Measurements from ENCODE around the gene ATXN1. TPM values are rescaled to one million over a fixed set of nuclear protein-coding genes. Genes with fewer than 3 reads are reported as not detected.

The ATXN1 gene
- total RNA-seq, 1 donor from 2014 or later: 9.1 TPM

DNA sequence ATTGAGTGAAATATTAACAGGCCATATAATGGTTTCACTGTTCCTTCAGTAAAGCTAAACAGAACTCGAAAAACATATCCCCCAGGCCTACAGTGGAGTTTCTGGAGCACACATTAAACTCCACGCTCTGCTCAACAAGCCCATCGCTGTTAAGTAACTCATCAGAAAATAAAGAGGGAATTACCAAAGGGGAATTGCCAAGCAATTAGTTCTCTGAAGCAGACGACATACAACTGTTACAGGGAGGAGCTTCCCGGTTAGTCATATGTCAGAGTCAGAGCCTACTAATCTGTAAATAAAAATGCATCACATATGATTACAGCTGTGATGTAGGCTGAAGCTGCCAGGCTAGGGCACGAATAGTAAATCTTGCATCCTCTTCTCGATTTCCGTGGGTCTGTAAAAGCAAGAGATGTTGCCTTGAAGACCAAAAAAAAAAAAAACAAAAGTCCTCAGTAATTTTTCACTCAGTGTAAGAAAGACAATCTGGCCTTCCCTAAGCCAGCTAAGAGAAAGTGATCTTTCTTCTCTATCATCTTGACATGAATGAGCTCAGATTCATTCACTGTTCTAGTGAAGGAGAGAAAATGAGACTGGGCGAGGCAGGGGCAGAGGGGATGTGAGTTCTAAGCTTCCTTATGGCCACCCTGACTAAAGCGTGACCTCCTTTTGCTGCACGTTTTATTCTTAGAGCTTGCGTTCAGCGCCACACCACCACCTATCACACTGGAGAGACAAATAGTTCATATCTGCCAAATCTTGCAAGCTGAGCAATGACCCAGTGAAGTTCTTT is 13.8 kb downstream of the ATXN1 start:
- peak in 1 of 2 donors; percentile 80 for DNase-seq (ENCODE audit: low read depth in 2 of 2)

DNA sequence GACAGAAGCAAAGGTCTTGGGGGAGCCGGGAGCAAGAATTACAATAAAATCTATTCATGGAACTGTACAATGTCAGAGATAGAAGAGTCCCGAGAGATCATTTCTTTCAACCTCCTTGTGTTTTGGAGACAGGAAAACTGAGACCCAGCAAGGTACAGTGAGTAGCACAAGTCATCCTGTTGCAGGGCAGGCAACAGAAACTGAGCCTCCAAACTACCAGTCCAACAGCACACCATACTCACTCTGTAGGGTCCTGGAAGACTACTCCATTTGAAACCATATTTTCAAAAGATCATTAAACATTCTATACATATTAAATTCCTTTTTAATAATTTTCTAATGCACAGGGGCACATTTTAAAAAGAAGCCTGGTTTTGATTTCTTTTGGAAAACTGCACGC is 14.4 kb downstream of the ATXN1 start:
- no peak for DNase-seq (ENCODE audit: low read depth in 2 of 2)

DNA sequence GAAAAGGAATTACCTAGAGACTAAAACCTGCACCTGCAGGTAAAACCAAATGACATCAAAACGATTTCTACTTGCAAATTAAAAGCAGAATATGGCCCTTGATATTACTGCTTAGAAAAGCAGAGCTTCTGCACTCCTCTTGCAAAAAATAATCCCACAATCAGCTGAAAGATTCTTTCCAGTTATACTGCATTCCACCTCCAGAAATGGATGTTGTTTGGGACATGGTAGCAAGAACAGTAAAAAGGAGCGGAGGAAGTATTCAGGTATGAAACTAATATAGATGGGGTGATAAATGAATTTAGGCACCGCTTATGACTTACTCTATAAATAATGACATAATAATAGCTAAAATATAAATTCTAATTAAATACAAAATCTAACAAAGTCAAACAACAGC is 14.9 kb downstream of the ATXN1 start:
- no peak for DNase-seq (ENCODE audit: low read depth in 2 of 2)

DNA sequence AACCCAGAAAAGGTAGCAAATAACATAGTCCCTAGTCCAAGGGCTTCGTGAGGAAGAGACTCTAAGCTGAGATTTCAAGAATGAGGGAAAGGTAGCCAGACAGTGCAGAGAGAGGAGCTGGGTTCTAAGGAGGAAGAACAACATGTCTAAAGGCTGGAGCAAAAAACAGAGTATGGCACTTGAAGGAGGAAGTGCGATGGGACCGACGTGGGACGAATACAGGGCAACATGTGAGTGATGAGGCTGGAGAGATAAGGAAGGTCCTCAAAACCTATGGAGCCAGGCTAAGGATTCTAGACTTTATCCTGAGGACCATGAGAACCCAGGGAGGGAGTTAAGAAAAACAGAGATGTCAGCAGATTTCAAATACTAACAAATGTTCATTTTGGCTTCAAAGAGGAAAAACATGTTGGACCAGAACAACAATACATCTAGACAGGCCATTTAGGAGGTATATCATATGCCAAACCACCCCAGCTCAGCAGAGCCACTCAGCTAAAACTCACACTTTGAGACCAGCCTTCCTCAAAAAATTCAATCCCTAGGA is 17.5 kb downstream of the ATXN1 start:
- DNase-seq (ENCODE audit: low read depth in 2 of 2): no peak

DNA sequence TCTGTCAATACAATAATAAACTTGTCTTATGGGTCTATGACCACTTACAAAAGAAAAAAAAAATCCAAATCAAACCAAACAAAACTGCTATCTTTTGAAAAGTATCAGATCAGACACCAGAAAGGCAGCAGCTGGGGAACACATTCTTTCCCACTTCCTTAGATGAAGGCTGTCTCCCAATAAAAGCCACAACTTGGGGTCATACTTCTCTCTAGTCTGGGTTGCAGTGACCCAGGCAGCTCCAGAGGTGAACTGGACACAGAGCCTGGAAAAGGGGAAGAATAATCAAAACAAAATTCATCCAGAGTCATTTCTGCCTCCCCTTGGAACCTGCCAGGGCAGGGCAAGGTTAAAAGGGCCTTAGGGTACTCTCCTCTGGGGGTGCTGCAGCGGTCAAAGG is 19.1 kb downstream of the ATXN1 start:
- no peak for DNase-seq (ENCODE audit: low read depth in 2 of 2)

DNA sequence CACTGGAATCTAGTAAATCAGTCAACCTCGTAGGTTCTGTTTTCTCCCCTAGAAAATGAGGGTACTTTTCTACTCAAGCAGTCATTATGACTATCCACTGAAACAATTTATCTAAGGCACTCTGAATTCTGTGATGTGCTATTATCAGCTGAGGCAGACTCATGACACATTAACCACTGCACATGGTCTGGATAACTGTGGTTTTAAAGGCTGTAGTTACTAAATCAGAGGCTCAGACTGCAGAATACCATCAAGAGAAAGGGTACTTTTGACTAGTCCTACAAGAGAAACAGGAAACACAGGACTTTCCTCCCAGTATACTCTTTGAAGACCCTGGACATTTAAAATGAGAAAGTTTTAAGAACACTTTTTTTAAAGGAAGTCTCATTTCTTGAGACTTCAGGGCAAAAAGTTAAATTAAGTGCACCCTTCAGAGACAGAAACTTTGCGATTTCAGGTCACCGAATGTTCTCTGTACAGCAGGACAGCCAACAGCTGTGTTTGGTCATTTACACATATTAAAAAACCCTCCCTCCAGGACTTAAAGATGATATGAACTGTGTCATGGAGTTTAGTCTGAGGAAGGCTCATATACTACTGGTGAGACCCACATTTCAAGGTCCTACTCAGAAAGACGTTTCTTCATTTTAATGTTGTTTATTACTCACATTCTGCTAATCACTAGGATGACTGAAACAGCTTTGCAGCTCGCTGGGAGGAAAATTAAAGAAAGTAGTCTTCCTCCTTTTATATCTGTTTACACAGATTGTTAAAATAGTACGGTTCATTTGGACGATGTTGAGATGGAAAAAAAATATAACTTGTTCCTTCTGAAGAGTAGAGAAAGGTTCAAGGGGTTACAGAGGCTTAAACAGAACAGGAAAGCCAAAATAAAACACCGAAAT is 19.9 kb downstream of the ATXN1 start:
- DNase-seq (ENCODE audit: low read depth in 2 of 2): peak in 1 of 2 donors; percentile 61

DNA sequence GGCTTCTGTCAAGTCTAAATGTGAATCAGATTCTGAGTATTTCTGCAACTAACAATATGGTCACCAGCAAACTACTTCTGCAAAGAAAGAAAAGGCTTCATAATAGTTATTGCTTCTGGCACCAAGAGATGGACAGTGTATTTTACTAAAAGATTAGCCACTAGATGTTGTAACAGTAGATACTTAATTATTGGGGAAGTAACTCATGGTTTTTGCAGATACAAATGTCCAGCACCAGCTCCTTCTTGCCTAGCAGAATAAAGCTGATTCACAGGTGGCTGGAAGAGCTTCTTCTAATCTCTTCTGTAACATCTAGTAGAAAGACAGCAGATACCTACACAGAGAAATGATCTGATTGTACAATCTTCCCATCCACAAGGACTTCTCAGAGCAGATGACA is 21.2 kb downstream of the ATXN1 start:
- DNase-seq (ENCODE audit: low read depth in 2 of 2): no peak

DNA sequence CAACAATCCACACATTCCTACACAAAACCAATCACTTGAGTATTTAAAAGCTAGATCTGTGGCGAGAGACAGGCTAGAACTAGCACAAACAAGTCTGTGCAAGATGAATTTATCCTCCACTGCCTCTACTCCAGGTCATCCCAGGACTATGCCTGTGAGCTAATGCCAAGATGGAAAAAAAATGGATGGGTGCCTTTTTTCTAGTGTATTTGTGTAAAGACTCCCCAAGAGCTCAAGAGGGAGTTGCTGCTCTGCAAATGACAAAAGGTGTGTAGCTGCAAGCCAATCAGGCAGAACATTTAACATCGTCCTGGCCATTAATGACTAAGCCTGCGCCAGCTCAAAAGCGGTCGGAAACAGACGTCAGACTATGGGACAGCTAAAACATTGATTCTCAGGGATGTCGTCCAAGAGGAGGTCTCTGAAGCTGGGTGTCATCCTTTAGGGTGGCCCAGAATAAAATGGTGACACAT is 21.9 kb downstream of the ATXN1 start:
- DNase-seq (ENCODE audit: low read depth in 2 of 2): no peak

DNA sequence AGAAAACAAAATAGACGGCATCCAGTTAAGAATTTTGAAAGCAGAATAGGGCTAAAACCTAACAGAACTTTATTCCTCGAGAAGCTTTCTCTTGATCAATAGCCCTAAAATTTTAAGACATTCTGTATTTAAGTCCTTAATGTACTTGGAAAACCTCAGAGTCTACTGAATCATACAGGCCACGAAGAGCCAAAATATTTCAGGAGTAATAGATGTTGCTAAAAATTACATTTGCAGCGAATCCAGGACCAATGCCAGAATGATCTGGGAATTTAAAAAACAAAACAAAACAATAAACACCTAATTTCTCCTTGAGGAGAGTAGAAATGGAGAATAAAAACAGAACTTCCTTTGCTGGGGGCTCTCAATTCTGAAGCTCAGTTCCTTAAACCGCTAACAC is 23.3 kb downstream of the ATXN1 start:
- DNase-seq (ENCODE audit: low read depth in 2 of 2): no peak

DNA sequence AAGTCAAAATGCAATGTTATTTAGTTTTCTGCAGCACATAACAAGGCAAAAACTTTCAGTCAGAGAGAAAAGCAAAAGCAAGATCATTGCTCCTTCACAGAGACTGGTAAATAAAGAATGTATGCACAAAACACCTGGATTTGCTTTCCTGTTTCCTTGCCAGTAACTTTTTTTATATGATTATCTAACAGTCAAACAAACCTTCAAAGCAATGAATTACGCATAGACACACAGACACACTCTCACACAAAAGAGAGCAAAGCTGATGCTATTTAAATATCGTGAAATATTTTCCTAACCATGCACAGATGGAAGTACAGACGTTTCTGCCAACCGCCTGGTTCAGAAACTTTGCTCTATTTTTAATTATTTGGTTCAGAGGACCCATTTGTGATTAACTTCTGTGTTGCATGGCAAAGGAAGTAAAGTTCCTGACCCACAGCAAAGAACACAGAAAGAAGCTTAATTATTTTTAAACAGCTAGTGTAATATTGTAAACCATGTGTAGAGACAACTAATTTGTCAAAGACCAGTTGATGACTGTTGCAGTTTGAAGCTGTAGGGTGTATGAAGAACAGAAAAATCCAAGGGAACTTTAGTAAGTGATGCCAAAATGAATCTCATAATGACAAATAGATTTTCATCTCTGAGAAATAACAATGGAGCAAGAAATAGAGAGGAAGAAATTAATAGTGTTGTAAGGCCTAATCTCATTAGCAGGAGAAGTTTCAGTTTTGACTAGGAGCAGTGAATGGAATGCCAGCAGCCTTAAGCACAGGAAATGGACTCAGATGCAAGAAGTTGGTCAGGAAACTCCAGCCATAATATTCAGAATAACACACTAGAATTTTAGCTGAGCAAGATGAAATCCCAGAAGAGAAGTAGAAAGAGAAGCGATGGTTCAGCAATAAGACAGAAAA is 24.1 kb downstream of the ATXN1 start:
- DNase-seq (ENCODE audit: low read depth in 2 of 2): peak in 1 of 2 donors; percentile 90

DNA sequence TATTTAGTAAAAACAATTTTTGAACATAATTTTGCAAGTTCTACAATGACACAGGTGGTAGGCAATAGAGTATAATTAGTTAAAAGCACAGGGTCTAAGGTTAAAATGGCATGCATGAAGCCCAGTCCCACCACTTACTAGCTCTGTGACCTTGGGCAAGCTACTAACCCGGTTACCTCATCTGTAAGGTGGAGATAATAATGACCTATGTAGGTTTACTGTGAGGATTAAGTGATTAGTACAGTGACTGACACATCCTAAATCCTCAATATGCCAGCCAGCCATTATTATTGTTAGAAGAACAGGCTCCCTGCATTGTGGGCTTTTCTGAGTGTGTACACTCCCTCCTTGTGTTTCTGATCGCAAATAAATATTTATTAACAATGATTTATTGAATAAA is 26.2 kb downstream of the ATXN1 start:
- no peak for DNase-seq (ENCODE audit: low read depth in 2 of 2)

DNA sequence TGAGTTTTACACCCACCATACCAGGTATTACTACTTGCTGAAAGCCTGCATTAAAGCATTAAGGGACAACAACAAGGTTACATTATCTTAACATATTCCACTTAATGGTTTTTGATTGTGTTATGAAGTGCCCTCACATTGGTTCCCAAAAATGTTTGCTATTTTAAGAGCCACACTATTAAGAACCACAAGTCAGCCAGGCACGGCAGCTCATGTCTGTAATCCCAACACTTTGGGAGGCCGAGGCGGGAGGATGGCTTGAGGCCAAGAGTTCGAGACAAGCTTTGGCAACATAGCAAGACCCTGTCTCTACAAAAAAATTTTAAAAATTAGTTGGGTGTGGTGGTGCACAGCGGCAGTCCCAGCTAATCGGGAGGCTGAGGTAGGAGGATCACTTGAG is 28.2 kb downstream of the ATXN1 start:
- no peak for DNase-seq (ENCODE audit: low read depth in 2 of 2)

DNA sequence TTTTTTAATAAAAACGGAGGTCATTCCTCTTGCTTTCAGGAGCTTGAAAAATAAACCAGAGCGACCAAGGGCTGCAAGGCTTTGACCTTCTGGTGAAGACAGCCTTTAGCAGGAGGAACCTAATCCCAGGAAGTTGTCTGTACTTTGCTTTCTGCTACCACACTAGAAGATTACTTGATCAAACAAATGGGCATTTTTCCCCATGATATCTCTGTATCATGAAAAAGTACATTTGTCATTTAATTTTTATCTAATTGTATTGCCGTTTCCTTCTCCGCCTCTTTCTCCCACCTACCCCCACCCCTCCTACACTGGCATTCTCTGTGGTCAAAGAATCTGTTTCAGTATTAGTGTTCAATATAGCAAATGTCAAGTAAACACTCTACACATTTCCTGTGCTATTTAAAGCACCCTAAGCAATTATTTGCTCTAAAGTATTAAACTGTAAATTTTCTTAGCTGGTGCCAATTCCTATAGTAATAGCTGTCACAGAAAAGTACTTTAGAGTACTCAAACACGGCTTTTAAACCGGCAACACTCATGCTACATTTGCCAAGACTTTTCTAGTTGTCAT is 29.7 kb downstream of the ATXN1 start:
- DNase-seq (ENCODE audit: low read depth in 2 of 2): no peak

DNA sequence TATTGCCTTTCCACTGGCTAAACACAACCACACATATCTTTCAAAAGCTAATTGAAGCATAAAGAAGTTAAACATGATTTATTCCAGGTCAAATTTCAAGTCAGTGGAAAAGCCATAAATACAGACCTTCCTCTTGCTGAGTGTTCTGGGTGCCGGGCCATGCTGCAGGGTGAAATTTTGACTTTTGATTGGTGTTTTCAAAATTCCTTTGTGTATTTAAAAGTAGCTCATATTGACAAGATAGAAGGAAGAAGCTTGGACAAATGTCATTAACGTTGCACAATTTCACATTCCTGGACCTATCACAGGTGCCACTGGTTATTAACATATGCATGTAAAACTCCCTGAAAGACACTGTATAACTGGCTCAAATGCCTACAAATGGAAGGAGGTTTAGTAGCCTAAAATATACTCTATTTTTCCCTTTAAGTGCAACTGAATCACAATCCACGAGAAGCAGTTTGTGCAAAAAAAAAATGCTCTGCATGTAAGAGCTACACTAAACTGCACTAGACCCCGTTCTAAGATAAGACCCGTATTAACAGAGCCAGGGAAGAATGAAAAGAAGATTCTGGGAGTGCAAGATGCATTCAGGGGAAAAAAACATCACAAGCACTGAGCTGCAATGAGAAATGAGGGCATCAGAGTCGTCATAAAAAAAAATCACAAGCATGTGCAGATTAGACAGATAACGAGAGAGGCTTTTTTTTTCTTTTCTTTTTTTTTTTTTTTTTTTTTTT is 30.4 kb downstream of the ATXN1 start:
- DNase-seq (ENCODE audit: low read depth in 2 of 2): no peak

DNA sequence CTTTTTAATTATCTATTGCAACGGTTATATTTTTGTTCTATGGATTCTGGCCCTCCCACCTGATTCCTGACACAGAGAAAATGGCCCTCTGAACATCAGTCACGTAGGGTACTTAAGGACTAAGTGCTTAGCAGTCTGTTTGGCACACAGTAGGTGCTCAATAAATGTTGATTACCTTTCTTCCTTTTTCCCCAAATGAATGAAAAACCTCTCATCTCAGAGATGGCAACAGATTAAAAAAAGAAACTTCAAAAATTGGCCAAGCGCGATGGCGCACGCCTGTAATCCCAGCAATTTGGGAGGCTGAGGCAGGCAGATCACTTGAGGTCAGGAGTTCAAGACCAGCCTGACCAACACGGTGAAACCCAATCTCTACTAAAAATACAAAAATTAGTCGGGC is 31.5 kb downstream of the ATXN1 start:
- DNase-seq (ENCODE audit: low read depth in 2 of 2): no peak

DNA sequence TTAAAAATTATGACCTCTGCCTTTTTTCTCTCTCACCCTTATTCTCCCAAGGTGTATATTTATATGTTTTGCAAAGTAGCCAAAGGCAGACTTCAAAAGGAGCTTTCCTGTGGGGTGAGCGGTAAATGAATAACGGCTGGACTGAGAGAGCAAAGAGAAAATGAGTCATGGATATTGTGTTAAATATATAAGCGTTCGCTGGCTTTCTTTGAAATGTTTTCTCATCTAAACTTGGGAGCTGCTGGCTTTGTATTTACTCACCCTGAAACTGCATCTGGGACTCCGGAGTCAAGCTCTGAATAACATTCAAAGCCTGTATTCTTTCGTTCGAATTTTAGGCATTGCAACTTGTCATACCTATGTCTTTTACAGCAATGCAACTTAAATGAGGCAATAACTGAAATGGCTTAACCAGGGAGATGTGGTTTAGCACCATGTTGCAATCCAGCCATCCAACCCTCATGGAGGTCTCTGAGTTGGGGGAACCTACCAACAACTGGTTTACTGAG is 32.0 kb downstream of the ATXN1 start:
- peak in 1 of 2 donors; percentile 58 for DNase-seq (ENCODE audit: low read depth in 2 of 2)

DNA sequence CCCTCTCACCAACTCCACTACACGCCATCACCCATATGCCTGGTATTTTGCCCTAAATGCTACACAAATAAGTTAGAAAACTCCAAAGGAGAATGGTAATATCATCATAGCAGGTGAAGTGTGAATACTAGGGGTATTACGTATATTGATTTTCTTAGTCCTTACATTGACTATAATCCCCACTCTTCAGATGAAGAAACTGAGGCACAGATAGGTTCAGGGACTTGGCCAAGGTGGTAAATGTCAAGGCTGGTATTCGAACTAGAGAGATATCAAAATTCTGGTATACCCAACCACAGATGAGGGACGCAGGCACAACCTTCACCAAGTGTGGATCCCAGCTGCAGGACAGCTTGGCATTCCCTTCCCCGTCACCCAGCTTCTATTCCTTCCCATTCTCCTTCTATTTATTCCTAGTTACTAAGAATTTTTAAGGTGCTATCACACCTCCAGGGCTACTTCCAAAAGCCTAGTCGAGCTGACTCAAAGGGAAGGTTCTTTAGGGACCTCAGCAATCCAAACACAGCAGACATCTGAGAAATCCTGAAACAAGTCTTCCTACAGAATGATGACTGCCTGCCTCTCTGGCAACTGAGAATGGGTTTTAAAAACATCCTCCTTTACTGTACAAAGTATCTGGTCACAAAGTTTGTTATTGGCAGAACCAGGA is 32.6 kb downstream of the ATXN1 start:
- DNase-seq (ENCODE audit: low read depth in 2 of 2): no peak

DNA sequence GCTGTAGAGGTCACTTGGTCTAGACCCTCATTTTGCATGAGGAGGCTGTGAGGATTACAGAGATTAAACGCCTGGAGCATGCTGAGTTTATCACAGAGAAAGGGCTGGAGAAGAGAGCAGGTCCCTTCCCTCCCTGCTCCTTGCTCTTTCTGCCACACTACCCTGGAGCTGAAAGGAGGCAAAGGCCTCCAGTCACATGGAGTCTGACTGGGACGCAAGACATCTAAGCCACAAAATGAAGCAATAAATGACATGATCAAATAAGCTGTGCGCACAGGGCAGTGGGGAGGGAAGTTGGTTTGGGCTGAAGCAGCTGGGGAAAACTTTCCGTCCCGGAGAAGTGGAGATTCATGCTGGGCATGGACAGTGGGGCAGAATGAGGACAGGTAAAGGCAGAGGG is 33.3 kb downstream of the ATXN1 start:
- DNase-seq (ENCODE audit: low read depth in 2 of 2): no peak

DNA sequence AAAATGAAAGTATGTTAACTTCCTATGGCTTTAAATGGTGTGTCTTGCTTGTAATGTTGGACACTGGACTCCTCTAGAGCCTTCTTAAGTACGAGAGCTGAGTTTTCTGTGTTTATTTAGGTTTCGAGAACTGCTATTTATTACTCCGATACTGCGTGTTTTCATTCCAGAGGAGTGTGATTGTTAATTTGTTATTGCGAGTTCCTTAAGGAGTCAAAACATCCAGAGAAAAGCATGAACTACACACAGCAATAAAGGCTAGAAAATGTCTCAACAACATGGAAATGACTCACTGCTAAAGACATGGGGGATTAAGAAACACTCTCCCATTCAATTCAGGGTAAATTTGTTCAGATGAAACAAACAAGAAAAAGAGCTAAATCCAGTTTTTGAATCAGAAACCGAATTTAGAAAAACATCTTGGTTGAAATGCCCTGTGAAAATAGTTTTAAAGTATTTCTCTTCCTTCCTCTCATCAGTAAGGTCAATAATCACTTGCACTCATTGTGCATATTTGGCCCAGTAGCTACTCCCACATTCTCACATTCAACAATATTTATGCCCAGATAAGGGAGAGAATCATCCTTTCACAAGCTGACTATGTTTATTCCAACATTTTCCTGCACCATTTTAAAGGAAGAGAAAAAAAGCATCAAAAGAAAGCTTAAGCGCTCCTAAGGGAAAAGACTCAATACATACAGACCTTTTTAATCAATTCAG is 36.0 kb downstream of the ATXN1 start:
- DNase-seq (ENCODE audit: low read depth in 2 of 2): peak in 1 of 2 donors; percentile 82

All from lung microvascular endothelial cell (primary cell).